IMR-90 (cell line): ENCODE measurements around the gene GABRB1. TPM values are rescaled to one million over a fixed set of nuclear protein-coding genes. Genes with fewer than 3 reads are reported as not detected.

Experiments
- ATAC-seq: fragments of 200-7000 bp; cut with Tn5 transposase; 2 replicates; pipeline ENCODE4 v1.9.1; 2020; ENCODE audit warnings: low read depth, mild to moderate bottlenecking, moderate library complexity
- BruUV-seq: library from RNA; stranded (reverse); fragments of 400-500 nt; replicated peaks from 2 replicates; lab custom pipeline; 2021; lab: Mats Ljungman, UMichigan
- CTCF ChIA-PET: fragments of 300-600 bp; formaldehyde crosslinking; extraction: SDS; loops from one replicate; lab custom pipeline; 2021; ENCODE audit warnings: antibody characterized with exemption; lab: Yijun Ruan, JAX
- POLR2A ChIA-PET: fragments of 300-600 bp; sonication (Branson Sonifier 250); formaldehyde crosslinking; loops from one replicate; lab custom pipeline; 2022; ENCODE audit warnings: antibody characterized with exemption; ENCODE audit not compliant: unreplicated experiment; lab: Charles Lee
- DNase-seq: peaks from one replicate; pipeline ENCODE4 v3.0.0; 2013
- H2AFZ ChIP-seq: replicated peaks from 2 replicates; pipeline ENCODE3; 2013; ENCODE audit warnings: low read length, mild to moderate bottlenecking; ENCODE audit not compliant: poor library complexity
- H2AK5ac ChIP-seq: 2 replicates; pipeline ENCODE4 v1.6.1; 2013; ENCODE audit warnings: low read depth, low read length, inconsistent platforms
- H2AK9ac ChIP-seq: replicated peaks from 2 replicates; pipeline ENCODE3; 2013; ENCODE audit warnings: mild to moderate bottlenecking, low read depth, low read length, moderate library complexity; ENCODE audit not compliant: poor library complexity
- H2BK120ac ChIP-seq: 2 replicates; pipeline ENCODE4 v1.6.1; 2013; ENCODE audit warnings: low read depth, low read length, inconsistent platforms
- H2BK15ac ChIP-seq: 3 replicates; pipeline ENCODE4 v1.6.1; 2013; ENCODE audit warnings: low read depth, low read length, inconsistent platforms
- H2BK20ac ChIP-seq: 2 replicates; pipeline ENCODE4 v1.6.1; 2013; ENCODE audit warnings: low read depth, mild to moderate bottlenecking, inconsistent platforms, low read length, moderate library complexity
- H2BK5ac ChIP-seq: 2 replicates; pipeline ENCODE4 v1.6.1; 2013; ENCODE audit warnings: mild to moderate bottlenecking, low read depth, low read length, inconsistent platforms; ENCODE audit not compliant: poor library complexity, severe bottlenecking
- H3K14ac ChIP-seq: replicated peaks from 2 replicates; pipeline ENCODE4 v1.6.1; 2013; ENCODE audit warnings: low read depth, low read length, inconsistent platforms
- H3K18ac ChIP-seq: 2 replicates; pipeline ENCODE4 v1.6.1; 2013; ENCODE audit warnings: low read depth, low read length, control low read depth
- H3K23ac ChIP-seq: 2 replicates; pipeline ENCODE4 v1.6.1; 2013; ENCODE audit warnings: low read depth, low read length, inconsistent platforms
- H3K27ac ChIP-seq: 2 replicates; pipeline ENCODE4 v1.5.1; 2013; ENCODE audit warnings: mild to moderate bottlenecking, control low read depth, low read length; ENCODE audit not compliant: insufficient read depth
- H3K27me3 ChIP-seq: 2 replicates; pipeline ENCODE4 v1.6.1; 2013; ENCODE audit warnings: low read length; ENCODE audit not compliant: control insufficient read depth, insufficient read depth
- H3K36me3 ChIP-seq: 2 replicates; pipeline ENCODE4 v1.6.1; 2013; ENCODE audit warnings: low read length, mixed read lengths; ENCODE audit not compliant: control insufficient read depth, insufficient read depth
- H3K4ac ChIP-seq: 2 replicates; pipeline ENCODE4 v1.6.1; 2013; ENCODE audit warnings: low read depth, low read length, inconsistent platforms
- H3K4me1 ChIP-seq: 2 replicates; pipeline ENCODE4 v1.6.1; 2013; ENCODE audit warnings: low read length, mixed read lengths; ENCODE audit not compliant: control insufficient read depth, insufficient read depth
- H3K4me2 ChIP-seq: 2 replicates; pipeline ENCODE4 v1.6.1; 2013; ENCODE audit warnings: low read depth, mild to moderate bottlenecking, control low read depth, low read length, moderate library complexity
- H3K4me3 ChIP-seq: 2 replicates; pipeline ENCODE4 v1.5.1; 2013; ENCODE audit warnings: low read depth, mild to moderate bottlenecking, control low read depth, low read length, moderate library complexity; ENCODE audit not compliant: insufficient read depth
- H3K56ac ChIP-seq: 2 replicates; pipeline ENCODE4 v1.6.1; 2013; ENCODE audit warnings: low read length, inconsistent platforms; ENCODE audit not compliant: insufficient read depth; ENCODE audit errors: extremely low read depth
- H3K79me1 ChIP-seq, 2 experiments: 2 replicates each; pipeline ENCODE4 v1.6.1; 2013; ENCODE audit warnings: low read length in 2 of 2, inconsistent platforms in 1 of 2, low read depth in 1 of 2
- H3K9ac ChIP-seq: 2 replicates; pipeline ENCODE4 v1.6.1; 2013; ENCODE audit warnings: low read depth, low read length, control low read depth
- H3K9me1 ChIP-seq: 2 replicates; pipeline ENCODE4 v1.6.1; 2013; ENCODE audit warnings: low read length, inconsistent platforms; ENCODE audit not compliant: insufficient read depth
- H3K9me3 ChIP-seq: 2 replicates; pipeline ENCODE4 v1.6.1; 2013; ENCODE audit warnings: low read length; ENCODE audit not compliant: control insufficient read depth, insufficient read depth
- H4K20me1 ChIP-seq: 2 replicates; pipeline ENCODE4 v1.6.1; 2013; ENCODE audit warnings: low read length, inconsistent platforms; ENCODE audit not compliant: insufficient read depth
- H4K5ac ChIP-seq: 2 replicates; pipeline ENCODE4 v1.6.1; 2013; ENCODE audit warnings: mild to moderate bottlenecking, low read depth, low read length, control low read depth
- H4K8ac ChIP-seq, 2 experiments: 2 replicates each; pipeline ENCODE4 v1.6.1; 2013; ENCODE audit warnings: low read depth in 2 of 2, low read length in 2 of 2, control low read depth in 1 of 2, inconsistent platforms in 1 of 2
- H4K91ac ChIP-seq: 2 replicates; pipeline ENCODE4 v1.6.1; 2013; ENCODE audit warnings: low read depth, low read length, inconsistent platforms; ENCODE audit not compliant: insufficient read depth
- BHLHE40 ChIP-seq: fragments of 150-350 bp; IDR thresholded peaks from 2 replicates; pipeline ENCODE4 v1.6.1; 2016; ENCODE audit warnings: mild to moderate bottlenecking, low read depth, low read length
- CEBPB ChIP-seq: IDR thresholded peaks from 2 replicates; pipeline ENCODE4 v1.6.1; 2012; ENCODE audit warnings: low read depth, low read length, improper control_type of control experiment
- FOS ChIP-seq: fragments of 150-350 bp; IDR thresholded peaks from 2 replicates; pipeline ENCODE4 v1.6.1; 2016; ENCODE audit warnings: low read depth, low read length
- MAFK ChIP-seq: IDR thresholded peaks from 2 replicates; pipeline ENCODE4 v1.6.1; 2012; ENCODE audit warnings: low read depth, low read length, improper control_type of control experiment
- NFE2L2 ChIP-seq: fragments of 150-350 bp; IDR thresholded peaks from 2 replicates; pipeline ENCODE4 v1.6.1; 2016; ENCODE audit warnings: low read depth, mild to moderate bottlenecking, low read length
- RCOR1 ChIP-seq: IDR thresholded peaks from 2 replicates; pipeline ENCODE4 v1.6.1; 2012; ENCODE audit warnings: mild to moderate bottlenecking, low read length, improper control_type of control experiment; ENCODE audit not compliant: insufficient replicate concordance
- WGBS, 2 experiments: methylation state at CpG; one replicate each; pipeline versions ENCODE4 v1.1.5 to v1.1.7; 2013; ENCODE audit warnings: missing lambda C conversion rate in 2 of 2; ENCODE audit not compliant: insufficient read length in 1 of 2; ENCODE audit errors: extremely low coverage in 2 of 2; 5-methylcytosine and 5-hydroxymethylcytosine counted together
- dilution Hi-C: fragments of 300-500 bp; cut with HindIII; formaldehyde crosslinking; loops from one replicate; pipeline ENCODE4 v1.14.3; 2018; ENCODE audit warnings: low sequenced_read_pairs; ENCODE audit not compliant: unreplicated experiment
- in situ Hi-C: fragments of 300-500 bp; cut with MboI; formaldehyde crosslinking; loops from 3 replicates; pipeline ENCODE4 v1.14.3; 2019; ENCODE audit warnings: low sequenced_read_pairs, inconsistent platforms, mixed read lengths
- intact Hi-C: fragments of 100-400 bp; cut with micrococcal nuclease; formaldehyde crosslinking; loops from 2 replicates; pipeline ENCODE4 v1.10.0; 2022
- polyA plus RNA-seq, 3 experiments: library from polyadenylated mRNA; depleted of rRNA; stranded (reverse); fragments of >200 nt; gene quantifications; 2 replicates each; pipeline ENCODE4 v1.2.3, GENCODE V29; 2012; ENCODE audit warnings: low replicate concordance in 1 of 3
- total RNA-seq: library from RNA; depleted of rRNA; stranded (reverse); fragments of >200 nt; gene quantifications from 2 replicates; pipeline ENCODE4 v1.2.3, GENCODE V29; 2012

Gene GABRB1
- total and polyA plus RNA-seq, 2 of the 4 experiments (the other 2 are of a cell fraction) = 4.7 to 16.1 TPM

GRCh38 chr4:47349326-47349725 lies 318.0 kb downstream of the GABRB1 start:
- Histone ChIP-seq H4K20me1 (no peaks in the 10 kb centered on the region), H3K4me3 (no peak overlapping the region), H2BK120ac (peak overlapping the region; percentile 80), H2BK15ac (0 out of 3 replicates have a peak overlapping the region, but pooled peaks have one; percentile 41), H3K4ac (peak overlapping the region; percentile 49; the same call in 1 of the 2 replicates), H2AFZ (no peak overlapping the region), H3K4me2 (peak overlapping the region; percentile 48; the same call in 1 of the 2 replicates), H3K9me3 (no peaks in the 10 kb centered on the region), H3K27ac (no peak overlapping the region), H4K5ac (no peak overlapping the region), H3K9me1 (0 out of 2 replicates have a peak, but pooled peaks cover 3% of the 10 kb centered on the region), H3K23ac (peak overlapping the region; percentile 29; the same call in 1 of the 2 replicates), H3K18ac (no peak overlapping the region; the same call in 1 of the 2 replicates), H3K27me3 (no peaks in the 10 kb centered on the region), H3K56ac (no peak overlapping the region), H3K36me3 (no peaks in the 10 kb centered on the region), H3K9ac (no peak overlapping the region), H3K14ac (peak overlapping the region; percentile 17; the same call in 1 of the 2 replicates), H2BK20ac (peak overlapping the region; percentile 76; the same call in 1 of the 2 replicates), H4K91ac (no peak overlapping the region), H2AK9ac (no peak overlapping the region), H2AK5ac (no peak overlapping the region), H4K8ac (no peak overlapping the region), H3K4me1 (peaks cover 1% of the 10 kb centered on the region; the same call in 1 of the 2 replicates), H3K79me1 (no peaks in the 10 kb centered on the region), H2BK5ac (peak overlapping the region; percentile 81)
- ChIA-PET POLR2A (interaction anchor here (0.5 kb wide), 1 partner anchor 720 kb away, joined by 3 read pairs; no protein-coding TSS in a partner anchor), CTCF (interaction anchor here (0.6 to 1.5 kb wide), 2 partner anchors 37 to 584 kb away, joined by 3 read pairs; no protein-coding TSS in a partner anchor)
- peak; percentile 91 for ATAC-seq
- in situ Hi-C loops = no loop called here
- intact Hi-C loops = no loop called here
- no CpG with 5 or more reads among the region's 4 CpGs for WGBS, 2 experiments
- no TSS peak for BruUV-seq
- no peak; the same call in 1 of the 2 replicates for TF ChIP-seq MAFK
- TF ChIP-seq RCOR1 = peak; percentile 41
- TF ChIP-seq NFE2L2 = no peak
- TF ChIP-seq BHLHE40 = peak; percentile 29; the same call in 1 of the 2 replicates
- 0 out of 2 replicates have a peak, but pooled peaks have one; percentile 57 for TF ChIP-seq FOS
- TF ChIP-seq CEBPB = peak; percentile 14; the same call in 1 of the 2 replicates
- dilution Hi-C loops = no loop called here
- peak; percentile 89 for DNase-seq
